Calu3 (cell line): ENCODE results near the gene SDK2. TPM values are rescaled to one million over a fixed set of nuclear protein-coding genes. Genes with fewer than 3 reads are reported as not detected.

Experiments used
- BruUV-seq: library from RNA; stranded (reverse); fragments of 400-500 nt; replicated peaks from 2 replicates; lab custom pipeline; 2021; lab: Mats Ljungman, UMichigan
- CTCF ChIA-PET: fragments of 300-600 bp; sonication (Branson Sonifier 250); formaldehyde crosslinking; loops from one replicate; lab custom pipeline; 2022; ENCODE audit warnings: antibody characterized with exemption; lab: Charles Lee
- DNase-seq: peaks from one replicate; pipeline ENCODE4 v3.0.0; 2022
- H3K27ac Mint-ChIP-seq: one replicate; pipeline ENCODE4 v1.8.0; 2022; ENCODE audit warnings: mixed read lengths; ENCODE audit not compliant: unreplicated experiment
- H3K27me3 Mint-ChIP-seq: one replicate; pipeline ENCODE4 v1.8.0; 2022; ENCODE audit warnings: mixed read lengths; ENCODE audit not compliant: unreplicated experiment
- H3K36me3 Mint-ChIP-seq: one replicate; pipeline ENCODE4 v1.8.0; 2022; ENCODE audit warnings: mild to moderate bottlenecking, moderate library complexity, mixed read lengths; ENCODE audit not compliant: insufficient read depth, unreplicated experiment
- H3K4me1 Mint-ChIP-seq: one replicate; pipeline ENCODE4 v1.8.0; 2022; ENCODE audit warnings: mild to moderate bottlenecking, low read depth, mixed read lengths; ENCODE audit not compliant: unreplicated experiment
- H3K4me3 Mint-ChIP-seq: one replicate; pipeline ENCODE4 v1.8.0; 2022; ENCODE audit warnings: mild to moderate bottlenecking, low read depth, moderate library complexity, mixed read lengths; ENCODE audit not compliant: unreplicated experiment
- H3K9me3 Mint-ChIP-seq: one replicate; pipeline ENCODE4 v1.8.0; 2022; ENCODE audit warnings: low read depth, mixed read lengths; ENCODE audit not compliant: unreplicated experiment
- intact Hi-C: fragments of 100-400 bp; cut with micrococcal nuclease; formaldehyde crosslinking; loops from one replicate; pipeline ENCODE4 v1.10.0; 2022; ENCODE audit not compliant: unreplicated experiment
- total RNA-seq: library from RNA; stranded (reverse); gene quantifications from 2 replicates; pipeline ENCODE4 v1.2.3, GENCODE V29; 2022
- TF ChIP-seq, protein P1 (sequence below): fragments of 200-600 bp; IDR thresholded peaks from one replicate; pipeline ENCODE4 v1.8.0; 2022; ENCODE audit warnings: antibody characterized with exemption; ENCODE audit not compliant: unreplicated experiment

The SDK2 gene
- total RNA-seq, 1 experiment from 2014 or later: not detected

DNA sequence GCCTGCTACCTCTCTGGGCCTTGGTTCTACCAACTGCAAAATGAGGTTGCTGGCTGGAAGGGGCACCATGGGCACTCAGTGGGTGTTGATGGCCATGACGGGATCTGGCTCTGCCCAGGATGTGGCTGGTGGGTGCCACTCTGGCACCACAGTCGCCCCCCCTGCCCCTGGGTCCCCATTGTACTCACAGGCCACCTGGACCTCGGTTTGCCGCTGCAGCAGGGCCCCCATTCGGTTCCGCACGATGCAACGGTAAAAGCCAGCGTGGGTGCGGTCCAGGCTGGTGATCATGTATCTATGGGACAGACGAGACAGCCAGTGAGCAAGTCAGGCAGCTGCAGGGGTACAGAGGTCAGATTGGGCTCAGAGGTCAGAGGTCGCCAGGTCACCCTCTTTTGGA lies 172.3 kb downstream of the SDK2 start:
- Mint-ChIP-seq H3K36me3 (peaks cover 6% of the 10 kb centered on the region), H3K9me3 (no peaks in the 10 kb centered on the region), H3K27ac (no peak overlapping the region), H3K4me1 (peaks cover 17% of the 10 kb centered on the region), H3K27me3 (peaks cover 25% of the 10 kb centered on the region), H3K4me3 (no peak overlapping the region)
- no TSS peak for BruUV-seq
- TF ChIP-seq, protein P1, sequence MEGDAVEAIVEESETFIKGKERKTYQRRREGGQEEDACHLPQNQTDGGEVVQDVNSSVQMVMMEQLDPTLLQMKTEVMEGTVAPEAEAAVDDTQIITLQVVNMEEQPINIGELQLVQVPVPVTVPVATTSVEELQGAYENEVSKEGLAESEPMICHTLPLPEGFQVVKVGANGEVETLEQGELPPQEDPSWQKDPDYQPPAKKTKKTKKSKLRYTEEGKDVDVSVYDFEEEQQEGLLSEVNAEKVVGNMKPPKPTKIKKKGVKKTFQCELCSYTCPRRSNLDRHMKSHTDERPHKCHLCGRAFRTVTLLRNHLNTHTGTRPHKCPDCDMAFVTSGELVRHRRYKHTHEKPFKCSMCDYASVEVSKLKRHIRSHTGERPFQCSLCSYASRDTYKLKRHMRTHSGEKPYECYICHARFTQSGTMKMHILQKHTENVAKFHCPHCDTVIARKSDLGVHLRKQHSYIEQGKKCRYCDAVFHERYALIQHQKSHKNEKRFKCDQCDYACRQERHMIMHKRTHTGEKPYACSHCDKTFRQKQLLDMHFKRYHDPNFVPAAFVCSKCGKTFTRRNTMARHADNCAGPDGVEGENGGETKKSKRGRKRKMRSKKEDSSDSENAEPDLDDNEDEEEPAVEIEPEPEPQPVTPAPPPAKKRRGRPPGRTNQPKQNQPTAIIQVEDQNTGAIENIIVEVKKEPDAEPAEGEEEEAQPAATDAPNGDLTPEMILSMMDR: no peak
- CTCF ChIA-PET: no interaction called here
- DNase-seq: no peak
- intact Hi-C loops: no loop called here

DNA sequence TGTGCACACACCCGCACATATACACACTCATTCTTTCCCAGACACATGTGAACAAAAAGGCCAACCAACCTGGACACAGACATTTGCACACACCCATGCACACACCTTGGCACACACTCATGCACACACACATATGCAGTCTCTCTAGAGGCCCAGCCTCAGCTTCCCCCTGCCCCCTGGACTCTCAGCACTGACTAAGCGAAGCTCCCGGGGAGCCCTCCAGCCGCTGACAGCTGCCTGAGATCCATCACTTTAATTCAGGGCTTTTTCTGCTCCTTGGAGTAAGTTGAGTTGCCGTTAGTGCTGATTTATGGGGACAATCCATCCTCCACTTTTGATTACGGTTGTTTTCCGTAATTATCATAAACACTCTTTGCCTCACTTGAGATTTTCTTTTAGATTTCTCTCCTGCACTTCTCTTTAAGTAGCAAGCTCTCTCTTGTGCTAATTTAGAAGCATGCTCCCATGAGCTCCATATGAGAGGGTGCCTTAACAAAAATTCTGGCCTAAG lies 173.9 kb downstream of the SDK2 start:
- DNase-seq: no peak
- no TSS peak for BruUV-seq
- Mint-ChIP-seq H3K27me3 (peaks cover 25% of the 10 kb centered on the region), H3K9me3 (no peaks in the 10 kb centered on the region), H3K4me1 (peaks cover 17% of the 10 kb centered on the region), H3K36me3 (peaks cover 6% of the 10 kb centered on the region), H3K4me3 (no peak overlapping the region), H3K27ac (no peak overlapping the region)
- TF ChIP-seq, protein P1: no peak
- intact Hi-C loops: no loop called here
- CTCF ChIA-PET: no interaction called here

DNA sequence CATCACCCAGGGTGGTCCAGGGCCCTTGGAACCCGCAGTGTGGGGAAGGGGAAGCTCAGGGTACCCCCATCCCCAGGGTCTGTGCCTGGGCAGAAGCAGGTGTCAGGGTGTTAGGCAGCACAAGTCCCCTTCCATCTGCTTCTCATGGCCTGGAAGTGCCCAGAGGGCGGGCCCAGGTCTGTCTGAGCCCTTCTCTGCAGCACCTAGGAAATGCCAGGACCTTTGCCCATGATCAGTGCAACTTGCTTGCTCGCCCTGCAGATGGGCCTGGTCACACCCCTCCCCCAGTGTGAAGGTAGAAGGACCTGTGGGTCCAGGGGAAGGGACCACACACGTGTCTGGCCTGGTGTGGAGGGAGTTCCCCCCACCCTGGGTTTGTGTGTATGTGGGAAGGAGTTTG lies 174.9 kb downstream of the SDK2 start:
- Mint-ChIP-seq H3K27ac (no peak overlapping the region), H3K4me3 (no peak overlapping the region), H3K27me3 (peaks cover 25% of the 10 kb centered on the region), H3K36me3 (peaks cover 2% of the 10 kb centered on the region), H3K4me1 (peaks cover 11% of the 10 kb centered on the region), H3K9me3 (no peaks in the 10 kb centered on the region)
- BruUV-seq: no TSS peak
- CTCF ChIA-PET: no interaction called here
- intact Hi-C loops: no loop called here
- DNase-seq: no peak
- TF ChIP-seq, protein P1: no peak

DNA sequence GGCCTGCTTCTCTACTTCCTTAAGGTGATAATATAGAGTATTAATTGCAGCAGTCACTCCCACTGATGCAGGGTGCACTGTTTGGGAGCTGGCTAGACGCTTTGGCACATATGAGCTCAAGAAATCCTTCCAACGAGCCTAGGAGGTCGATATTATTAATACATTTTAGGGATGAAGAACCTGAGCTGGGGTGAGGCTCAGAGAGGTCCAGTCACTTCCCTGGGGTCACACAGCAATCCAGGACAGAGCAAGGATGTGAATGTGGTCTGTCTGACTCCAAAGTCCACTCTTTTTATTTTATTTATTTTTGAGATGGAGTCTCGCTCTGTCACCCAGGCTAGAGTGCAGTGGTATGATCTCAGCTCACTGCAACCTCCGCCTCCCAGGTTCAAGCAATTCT lies 176.0 kb downstream of the SDK2 start:
- Mint-ChIP-seq H3K4me3 (no peak overlapping the region), H3K9me3 (no peaks in the 10 kb centered on the region), H3K36me3 (no peaks in the 10 kb centered on the region), H3K27me3 (peaks cover 32% of the 10 kb centered on the region), H3K4me1 (peaks cover under 1% of the 10 kb centered on the region), H3K27ac (no peak overlapping the region)
- CTCF ChIA-PET: no interaction called here
- TF ChIP-seq, protein P1: no peak
- no TSS peak for BruUV-seq
- intact Hi-C loops: no loop called here
- DNase-seq: no peak
